Activated CD4-positive, alpha-beta memory T cell treated with anti-CD3 and anti-CD28 coated beads for 36 hours (primary cell): ENCODE measurements around the gene CLDN5. TPM values are rescaled to one million over a fixed set of nuclear protein-coding genes. Genes with fewer than 3 reads are reported as not detected.

Experiments
- total RNA-seq, 2 experiments: library from RNA; stranded (reverse); gene quantifications; one replicate each; pipeline ENCODE4 v1.2.3, GENCODE V29; 2021

CLDN5 gene
- total RNA-seq, 2 experiments from 2014 or later: 0.17 to 0.31 TPM

Other genes with a start within 250 kb of the CLDN5 start
- gene CLTCL1, start 232.7 kb downstream of the CLDN5 start, total RNA-seq: 1 to 10 TPM; 1.1 to 1.6 TPM
- gene HIRA, start 92.7 kb downstream of the CLDN5 start, total RNA-seq: 10 to 100 TPM; 28.3 to 30.6 TPM
- gene MRPL40, start 91.9 kb downstream of the CLDN5 start, total RNA-seq: 10 to 100 TPM; 36.5 to 38.5 TPM
- gene C22orf39, start 76.7 kb downstream of the CLDN5 start, total RNA-seq: 10 to 100 TPM; 23.3 to 23.5 TPM
- 10 to 100 TPM; 85.3 to 91.1 TPM for gene UFD1, start 45.2 kb downstream of the CLDN5 start, total RNA-seq
- 100 to 1,000 TPM; 122 to 130 TPM for gene CDC45, start 44.5 kb downstream of the CLDN5 start, total RNA-seq
- under 1 TPM; 0.41 to 0.43 TPM for gene SEPTIN5, start 190.1 kb upstream of the CLDN5 start, total RNA-seq
- gene GP1BB, start 199.1 kb upstream of the CLDN5 start, total RNA-seq: not detected
- gene TBX1, start 236.4 kb upstream of the CLDN5 start, total RNA-seq: not detected